NCI-H774 (cell line): Measurements from ENCODE around the gene LGALS12.
"Not testable (repeated sequence)": the region's sequence is repeated elsewhere in the genome, so short reads cannot be mapped to it uniquely, and the experiment has no call there.

Source experiments
- DNase-seq: peaks from one replicate; lab custom pipeline; 2025; lab: John Stamatoyannopoulos, UW

Gene LGALS12

GRCh38 chr11:63504933-63505586 is 824 bp upstream of the LGALS12 start:
- DNase-seq, result no peak

GRCh38 chr11:63506876-63507275 is 992 bp downstream of the LGALS12 start:
- DNase-seq, result no peak

GRCh38 chr11:63507511-63507910 is 1.6 kb downstream of the LGALS12 start:
- no peak for DNase-seq

GRCh38 chr11:63508009-63508408 is 2.1 kb downstream of the LGALS12 start:
- DNase-seq, result no peak

- DNase-seq, result no peak
Observed at GRCh38 chr11:63508745-63509144, 2.9 kb downstream of the LGALS12 start.

- no peak for DNase-seq
Observed at GRCh38 chr11:63510360-63511047, 4.6 kb downstream of the LGALS12 start.

GRCh38 chr11:63511048-63511748 is 5.3 kb downstream of the LGALS12 start:
- DNase-seq, result no peak

- no peak for DNase-seq
Observed at GRCh38 chr11:63512816-63513215, 6.9 kb downstream of the LGALS12 start.

- no peak for DNase-seq
Observed at GRCh38 chr11:63516109-63516508, 10.2 kb downstream of the LGALS12 start.

GRCh38 chr11:63517156-63517555 is 11.3 kb downstream of the LGALS12 start:
- no peak for DNase-seq

GRCh38 chr11:63518548-63518947 is 12.7 kb downstream of the LGALS12 start:
- no peak for DNase-seq

- no peak for DNase-seq
Observed at GRCh38 chr11:63520606-63521170, 14.8 kb downstream of the LGALS12 start.

GRCh38 chr11:63521896-63522295 is 16.0 kb downstream of the LGALS12 start:
- no peak for DNase-seq

GRCh38 chr11:63523151-63523550 is 17.3 kb downstream of the LGALS12 start:
- DNase-seq, result no peak

- DNase-seq, result no peak
Observed at GRCh38 chr11:63527667-63528066, 21.8 kb downstream of the LGALS12 start.

- not testable (repeated sequence) for DNase-seq
Observed at GRCh38 chr11:63528156-63528555, 22.3 kb downstream of the LGALS12 start.

- DNase-seq, result not testable (repeated sequence)
Observed at GRCh38 chr11:63528729-63529278, 22.9 kb downstream of the LGALS12 start.

GRCh38 chr11:63529373-63529772 is 23.5 kb downstream of the LGALS12 start:
- DNase-seq, result not testable (repeated sequence)

GRCh38 chr11:63530021-63530420 is 24.1 kb downstream of the LGALS12 start:
- no peak for DNase-seq

- not testable (repeated sequence) for DNase-seq
Observed at GRCh38 chr11:63531074-63531792, 25.3 kb downstream of the LGALS12 start.

GRCh38 chr11:63532117-63532516 is 26.2 kb downstream of the LGALS12 start:
- DNase-seq, result no peak
